HG03521 (cell line): Measurements from ENCODE around the gene BLOC1S1.

Experiments used
- ATAC-seq: cut with Tn5 transposase; IDR thresholded peaks from one replicate; pipeline ENCODE4 v1.9.1; 2021; ENCODE audit warnings: mild to moderate bottlenecking, moderate library complexity; ENCODE audit not compliant: unreplicated experiment

Gene BLOC1S1

GRCh38 chr12:55715833-55716581 is at the start of gene BLOC1S1:
Gene BLOC1S1 (plus strand): TSS chr12:55716046. CDS start chr12:55716052, 6 bp downstream.
- peak; percentile 93 for ATAC-seq

- ATAC-seq: no peak
Observed at GRCh38 chr12:55666508-55666907, 49.3 kb upstream of the BLOC1S1 start.

GRCh38 chr12:55670276-55670675 is 45.6 kb upstream of the BLOC1S1 start:
- no peak for ATAC-seq

GRCh38 chr12:55671746-55672145 is 44.1 kb upstream of the BLOC1S1 start:
- ATAC-seq: no peak

GRCh38 chr12:55673638-55674037 is 42.2 kb upstream of the BLOC1S1 start:
- peak; percentile 93 for ATAC-seq

- no peak for ATAC-seq
Observed at GRCh38 chr12:55675666-55676065, 40.2 kb upstream of the BLOC1S1 start.

- ATAC-seq: no peak
Observed at GRCh38 chr12:55676707-55677106, 39.1 kb upstream of the BLOC1S1 start.

GRCh38 chr12:55679691-55680090 is 36.2 kb upstream of the BLOC1S1 start:
- ATAC-seq: no peak

- no peak for ATAC-seq
Observed at GRCh38 chr12:55681142-55682077, 34.4 kb upstream of the BLOC1S1 start.

- no peak for ATAC-seq
Observed at GRCh38 chr12:55682087-55682796, 33.6 kb upstream of the BLOC1S1 start.

GRCh38 chr12:55683676-55684075 is 32.2 kb upstream of the BLOC1S1 start:
- no peak for ATAC-seq

- ATAC-seq: no peak
Observed at GRCh38 chr12:55684761-55685370, 31.0 kb upstream of the BLOC1S1 start.

- no peak for ATAC-seq
Observed at GRCh38 chr12:55685671-55686070, 30.2 kb upstream of the BLOC1S1 start.

- ATAC-seq: no peak
Observed at GRCh38 chr12:55686366-55687010, 29.4 kb upstream of the BLOC1S1 start.

- ATAC-seq: no peak
Observed at GRCh38 chr12:55687746-55688145, 28.1 kb upstream of the BLOC1S1 start.

- no peak for ATAC-seq
Observed at GRCh38 chr12:55688716-55689655, 26.9 kb upstream of the BLOC1S1 start.

GRCh38 chr12:55692631-55693322 is 23.1 kb upstream of the BLOC1S1 start:
- ATAC-seq: no peak

GRCh38 chr12:55693323-55694187 is 22.3 kb upstream of the BLOC1S1 start:
- ATAC-seq: no peak
